A673 (cell line): ENCODE results near the gene DNAJB6. TPM values are rescaled to one million over a fixed set of nuclear protein-coding genes. Genes with fewer than 3 reads are reported as not detected.

ENCODE experiments used
- BruUV-seq: library from RNA; stranded (reverse); fragments of 400-500 nt; replicated peaks from 2 replicates; lab custom pipeline; 2021; lab: Mats Ljungman, UMichigan
- CTCF ChIA-PET: fragments of 300-600 bp; sonication (Branson Sonifier 250); formaldehyde crosslinking; loops from one replicate; lab custom pipeline; 2022; ENCODE audit warnings: antibody characterized with exemption; lab: Charles Lee
- POLR2A ChIA-PET: fragments of 300-600 bp; sonication (Branson Sonifier 250); formaldehyde crosslinking; loops from one replicate; lab custom pipeline; 2022; ENCODE audit warnings: antibody characterized with exemption; ENCODE audit not compliant: low non-redundant PET; lab: Charles Lee
- DNase-seq: peaks from one replicate; pipeline ENCODE4 v3.0.0-alpha.2; 2015; ENCODE audit warnings: low spot score
- H3K27ac ChIP-seq: fragments of 200-600 bp; sonication (generic); 2 replicates; pipeline ENCODE4 v1.5.1; 2016; ENCODE audit warnings: mixed run types, low read depth, mild to moderate bottlenecking, mixed read lengths, antibody characterized with exemption, low read length; ENCODE audit not compliant: poor library complexity, severe bottlenecking
- H3K27me3 ChIP-seq: fragments of 200-600 bp; sonication (generic); replicated peaks from 2 replicates; pipeline ENCODE4 v1.6.1; 2017; ENCODE audit warnings: mixed run types, low read depth, mild to moderate bottlenecking, mixed read lengths, antibody characterized with exemption, low read length; ENCODE audit not compliant: insufficient read depth, poor library complexity
- H3K36me3 ChIP-seq: fragments of 200-600 bp; sonication (generic); 2 replicates; pipeline ENCODE4 v1.6.1; 2016; ENCODE audit warnings: mixed run types, mild to moderate bottlenecking, mixed read lengths, antibody characterized with exemption, low read length; ENCODE audit not compliant: insufficient read depth, poor library complexity, severe bottlenecking
- H3K4me1 ChIP-seq: fragments of 200-600 bp; sonication (generic); 2 replicates; pipeline ENCODE4 v1.6.1; 2017; ENCODE audit warnings: mixed run types, mild to moderate bottlenecking, mixed read lengths, antibody characterized with exemption, low read length; ENCODE audit not compliant: insufficient read depth, poor library complexity, severe bottlenecking
- H3K4me3 ChIP-seq: fragments of 200-600 bp; sonication (generic); 2 replicates; pipeline ENCODE4 v1.5.1; 2016; ENCODE audit warnings: low read depth, mixed run types, mild to moderate bottlenecking, mixed read lengths, low read length; ENCODE audit not compliant: poor library complexity, severe bottlenecking
- H3K9me3 ChIP-seq: fragments of 200-600 bp; sonication (generic); 2 replicates; pipeline ENCODE4 v1.6.1; 2016; ENCODE audit warnings: mixed run types, low read depth, mild to moderate bottlenecking, mixed read lengths, antibody characterized with exemption, low read length; ENCODE audit not compliant: poor library complexity, severe bottlenecking
- EZH2 ChIP-seq: fragments of 200-600 bp; sonication (generic); IDR thresholded peaks from 2 replicates; pipeline ENCODE4 v1.6.1; 2017; ENCODE audit warnings: borderline replicate concordance, low read depth, mild to moderate bottlenecking, mixed read lengths, antibody characterized with exemption, low read length; ENCODE audit not compliant: poor library complexity, severe bottlenecking
- intact Hi-C: fragments of 100-400 bp; cut with micrococcal nuclease; formaldehyde crosslinking; loops from one replicate; pipeline ENCODE4 v1.10.0; 2022; ENCODE audit not compliant: unreplicated experiment
- total RNA-seq: library from RNA; stranded (reverse); gene quantifications from 2 replicates; pipeline ENCODE4 v1.2.3, GENCODE V29; 2021
- TF ChIP-seq, protein P1 (sequence below): fragments of 300-800, 200-600 bp; sonication (generic); conservative IDR thresholded peaks from 2 replicates; pipeline ENCODE4 v1.5.1; 2017; ENCODE audit warnings: low read depth, mild to moderate bottlenecking, antibody characterized with exemption, low read length, moderate library complexity, mixed read lengths

Gene DNAJB6
- total RNA-seq, 1 experiment from 2014 or later = 146 TPM

DNA sequence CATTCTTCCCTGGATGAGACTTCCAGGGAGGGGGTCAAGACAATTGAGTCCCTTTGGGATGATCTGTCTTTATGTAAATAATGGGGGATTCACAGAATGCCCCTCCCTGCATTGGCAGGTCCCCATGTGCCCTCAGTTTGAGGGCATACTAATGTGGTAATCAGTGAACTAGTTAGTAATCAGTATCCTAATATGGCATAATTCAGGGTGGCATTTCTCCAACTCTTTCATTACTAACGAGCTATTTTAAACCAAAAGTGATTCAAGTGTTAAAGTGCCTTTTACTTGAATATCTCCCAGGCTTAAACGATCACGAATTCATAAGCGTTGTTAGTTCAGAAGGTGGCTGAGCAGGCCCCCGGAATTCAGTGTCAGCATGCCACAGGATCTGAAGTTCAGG lies 1.6 kb upstream of the DNAJB6 start:
- peaks cover 7% of the 10 kb centered on the region for H3K4me1 ChIP-seq
- H3K9me3 ChIP-seq = no peaks in the 10 kb centered on the region
- ChIA-PET POLR2A (no interaction called here), CTCF (interaction anchor here (0.6 to 0.7 kb wide), 2 partner anchors 14 to 510 kb away, joined by 3 to 5 read pairs; no protein-coding TSS in a partner anchor)
- no peak for DNase-seq
- no peak overlapping the region for H3K27ac ChIP-seq
- H3K36me3 ChIP-seq = no peaks in the 10 kb centered on the region
- TF ChIP-seq EZH2 = no peak
- TF ChIP-seq, protein P1, sequence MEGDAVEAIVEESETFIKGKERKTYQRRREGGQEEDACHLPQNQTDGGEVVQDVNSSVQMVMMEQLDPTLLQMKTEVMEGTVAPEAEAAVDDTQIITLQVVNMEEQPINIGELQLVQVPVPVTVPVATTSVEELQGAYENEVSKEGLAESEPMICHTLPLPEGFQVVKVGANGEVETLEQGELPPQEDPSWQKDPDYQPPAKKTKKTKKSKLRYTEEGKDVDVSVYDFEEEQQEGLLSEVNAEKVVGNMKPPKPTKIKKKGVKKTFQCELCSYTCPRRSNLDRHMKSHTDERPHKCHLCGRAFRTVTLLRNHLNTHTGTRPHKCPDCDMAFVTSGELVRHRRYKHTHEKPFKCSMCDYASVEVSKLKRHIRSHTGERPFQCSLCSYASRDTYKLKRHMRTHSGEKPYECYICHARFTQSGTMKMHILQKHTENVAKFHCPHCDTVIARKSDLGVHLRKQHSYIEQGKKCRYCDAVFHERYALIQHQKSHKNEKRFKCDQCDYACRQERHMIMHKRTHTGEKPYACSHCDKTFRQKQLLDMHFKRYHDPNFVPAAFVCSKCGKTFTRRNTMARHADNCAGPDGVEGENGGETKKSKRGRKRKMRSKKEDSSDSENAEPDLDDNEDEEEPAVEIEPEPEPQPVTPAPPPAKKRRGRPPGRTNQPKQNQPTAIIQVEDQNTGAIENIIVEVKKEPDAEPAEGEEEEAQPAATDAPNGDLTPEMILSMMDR = no peak
- intact Hi-C loops = no loop called here
- no TSS peak for BruUV-seq
- no peaks in the 10 kb centered on the region for H3K27me3 ChIP-seq
- no peak overlapping the region for H3K4me3 ChIP-seq

DNA sequence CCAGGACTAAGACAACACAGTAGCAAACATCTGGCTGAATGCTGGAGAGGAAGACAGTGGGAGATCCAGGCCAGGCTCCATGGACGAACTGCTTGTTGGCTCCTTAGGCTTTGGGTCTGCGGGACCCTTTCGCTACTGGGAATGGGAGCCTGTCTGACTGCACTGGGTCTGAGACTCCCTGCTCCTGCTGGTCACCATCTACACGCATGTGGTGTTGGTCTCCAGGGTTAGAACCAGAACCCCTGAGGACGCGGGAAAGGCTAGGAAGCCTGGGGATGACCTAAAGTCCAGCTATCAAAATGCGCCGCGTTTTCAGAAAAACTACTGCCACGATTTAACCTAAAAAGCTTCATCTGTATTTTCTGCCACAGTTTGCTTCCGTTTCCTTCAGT lies 817 bp upstream of the DNAJB6 start:
- POLR2A ChIA-PET = no interaction called here
- Histone ChIP-seq H3K4me3 (peak overlapping the region; percentile 63), H3K36me3 (no peaks in the 10 kb centered on the region), H3K9me3 (no peaks in the 10 kb centered on the region), H3K27ac (peak overlapping the region; percentile 90), H3K27me3 (no peaks in the 10 kb centered on the region), H3K4me1 (peaks cover 7% of the 10 kb centered on the region)
- TF ChIP-seq EZH2 = no peak
- TF ChIP-seq, protein P1 = no peak
- CTCF ChIA-PET = no interaction called here
- intact Hi-C loops = no loop called here
- DNase-seq = no peak
- BruUV-seq = TSS peak; percentile 74

DNA sequence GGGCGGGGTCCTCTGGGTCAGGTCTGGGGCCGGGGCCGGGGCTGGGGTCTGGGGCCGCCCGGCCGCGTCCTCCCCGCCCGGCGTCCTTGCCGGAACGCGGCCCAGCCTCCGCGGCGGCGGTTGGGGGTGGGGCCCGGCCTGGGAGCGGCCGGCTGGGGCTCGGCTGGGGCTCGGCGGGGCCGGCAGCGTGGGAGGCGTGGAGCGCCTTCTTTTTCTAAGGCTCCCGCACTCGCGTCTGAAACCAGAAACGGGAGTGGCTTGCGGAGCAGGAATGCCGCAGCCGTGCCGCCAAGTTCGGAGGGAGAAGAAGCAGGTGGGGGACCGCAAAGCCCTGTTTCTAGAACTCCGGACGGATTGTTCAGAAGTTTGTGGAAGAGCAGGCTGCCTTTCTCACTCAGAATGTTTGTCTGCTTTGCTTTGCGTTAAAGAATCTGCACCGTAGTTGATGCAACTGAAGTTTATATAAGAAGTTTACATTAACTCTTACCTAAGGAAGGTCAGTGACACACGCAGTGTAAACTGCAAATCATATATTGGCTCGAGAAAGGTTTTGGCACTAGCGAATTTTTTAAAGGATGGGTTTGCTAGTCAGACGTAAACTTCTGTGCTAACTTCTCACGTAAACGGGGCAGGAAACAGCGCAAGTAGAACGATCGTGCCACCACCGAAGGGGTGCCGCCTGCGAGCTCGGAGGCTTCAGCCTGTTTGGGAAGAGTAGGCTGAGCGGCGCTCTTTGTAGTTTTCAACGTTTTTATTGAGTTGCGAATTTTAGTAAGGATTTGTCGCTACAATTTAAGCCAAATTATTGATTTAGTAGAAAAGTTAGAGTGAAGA lies 729 bp downstream of the DNAJB6 start:
- peak; percentile 52 for DNase-seq
- no peaks in the 10 kb centered on the region for H3K9me3 ChIP-seq
- no TSS peak for BruUV-seq

More for the DNA sequence above, 729 bp downstream of the DNAJB6 start:
- POLR2A ChIA-PET = interaction anchor here (0.8 kb wide), 1 partner anchor 36 kb away, joined by 4 read pairs; no protein-coding TSS in a partner anchor
- CTCF ChIA-PET = interaction anchor here (0.5 kb wide), 1 partner anchor 44 kb away, joined by 3 read pairs; no protein-coding TSS in a partner anchor
- H3K27ac ChIP-seq = peak overlapping the region; percentile 90
- TF ChIP-seq, protein P1 = no peak
- TF ChIP-seq EZH2 = no peak
- peak overlapping the region; percentile 63 for H3K4me3 ChIP-seq
- H3K4me1 ChIP-seq = peaks cover 7% of the 10 kb centered on the region
- H3K27me3 ChIP-seq = no peaks in the 10 kb centered on the region
- intact Hi-C loops = no loop called here
- H3K36me3 ChIP-seq = no peaks in the 10 kb centered on the region
